ENCODE measurements around the gene ST6GALNAC3.

ST6GALNAC3 gene

DNA sequence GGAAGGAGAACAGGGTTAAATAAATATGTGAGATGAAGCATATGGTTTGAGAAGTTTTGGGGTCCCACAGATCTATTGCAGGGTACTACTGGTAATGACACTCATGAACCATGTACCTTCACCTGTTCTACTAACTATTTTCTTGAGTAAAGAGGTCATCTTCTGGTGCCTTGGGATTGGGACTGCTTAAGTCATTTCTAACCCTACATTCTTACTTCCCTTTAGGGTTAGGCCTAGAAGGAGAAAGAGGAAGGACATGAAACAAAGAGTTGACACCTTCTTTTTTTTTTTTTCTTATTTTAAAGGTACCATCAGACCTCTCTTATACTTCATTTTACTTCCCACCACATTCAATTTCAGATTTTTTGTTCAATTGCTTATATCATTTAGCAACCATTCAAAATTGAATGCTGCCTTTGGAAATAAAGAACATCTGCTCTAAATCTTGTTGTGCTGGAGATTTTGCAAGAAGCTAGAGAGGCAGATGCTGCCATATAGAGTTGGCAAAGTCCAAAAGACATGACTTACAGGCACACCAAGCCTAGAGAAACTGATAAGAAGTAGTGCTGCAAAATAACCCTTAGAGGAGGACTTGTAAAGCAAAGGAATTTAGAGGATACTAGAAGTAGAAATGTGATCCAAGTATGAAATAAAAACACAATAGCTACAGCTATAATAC lies 418.3 kb downstream of the ST6GALNAC3 start:
- Histone ChIP-seq H3K27ac (ENCODE audit: low read depth, low read length) (no peak overlapping the region), H3K9me3 (ENCODE audit: control insufficient read depth in 1 of 2, low read length in 2 of 2) (no peaks in the 10 kb centered on the region), H3K9ac (ENCODE audit: low read depth in 1 of 2, low read length in 2 of 2) (no peak overlapping the region), H3K4me3 (ENCODE audit: low read depth in 1 of 2, low read length in 2 of 2) (no peak overlapping the region), H3K4me1 (ENCODE audit: control insufficient read depth in 1 of 2, insufficient read depth in 2 of 2, low read length in 2 of 2) (no peaks in the 10 kb centered on the region), H3K36me3 (ENCODE audit: control insufficient read depth in 1 of 2, insufficient read depth in 2 of 2, low read length in 2 of 2) (no peaks in the 10 kb centered on the region), H3K27me3 (ENCODE audit: control insufficient read depth in 1 of 2, insufficient read depth in 2 of 2, low read length in 2 of 2) (no peaks in the 10 kb centered on the region)

DNA sequence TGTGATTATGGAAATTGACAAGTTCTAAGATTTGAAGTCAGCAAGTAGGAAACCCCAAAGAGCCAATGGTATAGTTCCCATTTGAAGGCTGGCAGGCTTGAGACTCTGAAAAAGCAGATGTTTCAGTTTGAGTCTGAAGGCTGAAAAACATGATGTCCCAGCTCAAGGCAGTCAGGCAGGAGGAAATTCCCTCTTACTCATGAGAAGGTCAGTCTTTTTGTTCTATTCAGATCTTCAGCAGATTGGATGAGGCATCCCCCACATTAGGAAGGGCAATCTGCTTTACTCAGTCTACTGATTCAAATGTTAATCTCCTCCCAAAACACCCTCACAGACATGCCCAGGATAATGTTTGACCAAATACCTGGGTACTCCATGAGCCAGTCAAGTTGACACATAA lies 420.3 kb downstream of the ST6GALNAC3 start:
- Histone ChIP-seq H3K4me3 (ENCODE audit: low read depth in 1 of 2, low read length in 2 of 2) (no peak overlapping the region), H3K9ac (ENCODE audit: low read depth in 1 of 2, low read length in 2 of 2) (no peak overlapping the region)

DNA sequence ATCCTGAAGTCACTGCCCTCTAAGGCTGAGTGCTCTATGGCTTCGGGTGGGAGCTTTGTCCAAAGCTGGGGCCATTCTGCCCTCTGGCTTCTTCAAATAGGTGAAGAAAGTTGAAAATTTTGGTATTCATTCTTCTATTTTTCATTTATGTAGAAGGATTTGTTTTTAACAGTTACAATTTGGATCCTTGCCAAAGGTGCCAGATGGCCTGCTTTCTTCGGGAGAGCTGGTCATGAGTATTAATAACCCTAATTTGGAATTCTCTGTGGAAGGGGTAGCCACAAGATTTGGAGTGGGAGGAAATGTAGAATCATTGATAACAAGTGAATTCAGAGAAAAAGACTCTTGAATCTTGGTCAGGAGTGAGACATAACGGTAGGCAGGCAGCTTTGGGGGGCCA lies 422.3 kb downstream of the ST6GALNAC3 start:
- H3K4me3 ChIP-seq (ENCODE audit: low read depth in 1 of 2, low read length in 2 of 2), result no peak overlapping the region
- H3K4me1 ChIP-seq (ENCODE audit: control insufficient read depth in 1 of 2, insufficient read depth in 2 of 2, low read length in 2 of 2), result no peaks in the 10 kb centered on the region
- H3K9me3 ChIP-seq (ENCODE audit: control insufficient read depth in 1 of 2, low read length in 2 of 2), result no peaks in the 10 kb centered on the region
- H3K27ac ChIP-seq (ENCODE audit: low read depth, low read length), result no peak overlapping the region
- no peaks in the 10 kb centered on the region for H3K36me3 ChIP-seq (ENCODE audit: control insufficient read depth in 1 of 2, insufficient read depth in 2 of 2, low read length in 2 of 2)
- H3K27me3 ChIP-seq (ENCODE audit: control insufficient read depth in 1 of 2, insufficient read depth in 2 of 2, low read length in 2 of 2), result no peaks in the 10 kb centered on the region
- H3K9ac ChIP-seq (ENCODE audit: low read depth in 1 of 2, low read length in 2 of 2), result no peak overlapping the region

More for the DNA sequence above, 420.3 kb downstream of the ST6GALNAC3 start:
- Histone ChIP-seq H3K36me3 (ENCODE audit: control insufficient read depth in 1 of 2, insufficient read depth in 2 of 2, low read length in 2 of 2) (no peaks in the 10 kb centered on the region), H3K4me1 (ENCODE audit: control insufficient read depth in 1 of 2, insufficient read depth in 2 of 2, low read length in 2 of 2) (no peaks in the 10 kb centered on the region), H3K27me3 (ENCODE audit: control insufficient read depth in 1 of 2, insufficient read depth in 2 of 2, low read length in 2 of 2) (no peaks in the 10 kb centered on the region), H3K27ac (ENCODE audit: low read depth, low read length) (no peak overlapping the region), H3K9me3 (ENCODE audit: control insufficient read depth in 1 of 2, low read length in 2 of 2) (no peaks in the 10 kb centered on the region)

DNA sequence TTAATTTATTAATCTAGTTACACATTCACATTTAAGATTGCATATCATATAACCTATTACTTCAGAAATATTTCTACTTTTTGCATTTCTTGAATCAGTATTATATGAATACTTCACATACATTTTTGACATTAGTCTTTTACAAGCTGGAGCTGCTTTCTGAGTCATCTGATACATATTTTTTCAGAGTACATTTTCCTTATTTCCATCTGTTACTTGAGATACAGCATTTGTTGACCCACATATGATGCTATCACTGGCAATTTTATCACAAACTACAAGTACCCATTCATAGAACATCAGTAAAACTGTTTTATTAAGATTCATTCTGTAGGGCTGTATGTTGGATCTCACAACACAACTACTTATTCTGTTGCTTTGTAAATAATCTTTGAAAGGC lies 425.6 kb downstream of the ST6GALNAC3 start:
- H3K27ac ChIP-seq (ENCODE audit: low read depth, low read length), result no peak overlapping the region
- H3K27me3 ChIP-seq (ENCODE audit: control insufficient read depth in 1 of 2, insufficient read depth in 2 of 2, low read length in 2 of 2), result no peaks in the 10 kb centered on the region
- no peaks in the 10 kb centered on the region for H3K4me1 ChIP-seq (ENCODE audit: control insufficient read depth in 1 of 2, insufficient read depth in 2 of 2, low read length in 2 of 2)
- no peaks in the 10 kb centered on the region for H3K36me3 ChIP-seq (ENCODE audit: control insufficient read depth in 1 of 2, insufficient read depth in 2 of 2, low read length in 2 of 2)
- H3K9ac ChIP-seq (ENCODE audit: low read depth in 1 of 2, low read length in 2 of 2), result no peak overlapping the region
- H3K9me3 ChIP-seq (ENCODE audit: control insufficient read depth in 1 of 2, low read length in 2 of 2), result no peaks in the 10 kb centered on the region
- no peak overlapping the region for H3K4me3 ChIP-seq (ENCODE audit: low read depth in 1 of 2, low read length in 2 of 2)

DNA sequence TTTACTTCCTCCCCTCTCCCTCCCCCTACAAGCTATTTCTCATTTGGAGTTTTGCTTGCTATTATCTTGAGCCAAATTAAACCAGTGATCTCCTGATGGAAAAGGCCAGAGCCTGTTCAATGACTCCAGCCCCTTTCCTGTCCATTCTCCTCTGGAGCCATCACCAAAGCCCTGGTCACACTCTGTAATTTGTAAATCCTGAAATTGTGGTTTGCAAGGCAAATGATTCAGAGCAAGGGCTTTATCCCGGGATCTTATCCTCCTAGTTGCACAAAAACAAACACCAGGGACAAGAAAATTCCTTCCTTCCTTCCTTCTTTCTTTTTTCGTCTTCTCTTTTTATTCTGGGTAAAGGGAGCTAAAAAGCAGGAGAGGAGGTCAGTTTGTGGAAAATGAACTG lies 426.6 kb downstream of the ST6GALNAC3 start:
- H3K4me3 ChIP-seq (ENCODE audit: low read depth in 1 of 2, low read length in 2 of 2), result no peak overlapping the region
- no peaks in the 10 kb centered on the region for H3K27me3 ChIP-seq (ENCODE audit: control insufficient read depth in 1 of 2, insufficient read depth in 2 of 2, low read length in 2 of 2)
- no peak overlapping the region for H3K27ac ChIP-seq (ENCODE audit: low read depth, low read length)
- H3K4me1 ChIP-seq (ENCODE audit: control insufficient read depth in 1 of 2, insufficient read depth in 2 of 2, low read length in 2 of 2), result no peaks in the 10 kb centered on the region
- no peak overlapping the region for H3K9ac ChIP-seq (ENCODE audit: low read depth in 1 of 2, low read length in 2 of 2)
- no peaks in the 10 kb centered on the region for H3K9me3 ChIP-seq (ENCODE audit: control insufficient read depth in 1 of 2, low read length in 2 of 2)
- no peaks in the 10 kb centered on the region for H3K36me3 ChIP-seq (ENCODE audit: control insufficient read depth in 1 of 2, insufficient read depth in 2 of 2, low read length in 2 of 2)

DNA sequence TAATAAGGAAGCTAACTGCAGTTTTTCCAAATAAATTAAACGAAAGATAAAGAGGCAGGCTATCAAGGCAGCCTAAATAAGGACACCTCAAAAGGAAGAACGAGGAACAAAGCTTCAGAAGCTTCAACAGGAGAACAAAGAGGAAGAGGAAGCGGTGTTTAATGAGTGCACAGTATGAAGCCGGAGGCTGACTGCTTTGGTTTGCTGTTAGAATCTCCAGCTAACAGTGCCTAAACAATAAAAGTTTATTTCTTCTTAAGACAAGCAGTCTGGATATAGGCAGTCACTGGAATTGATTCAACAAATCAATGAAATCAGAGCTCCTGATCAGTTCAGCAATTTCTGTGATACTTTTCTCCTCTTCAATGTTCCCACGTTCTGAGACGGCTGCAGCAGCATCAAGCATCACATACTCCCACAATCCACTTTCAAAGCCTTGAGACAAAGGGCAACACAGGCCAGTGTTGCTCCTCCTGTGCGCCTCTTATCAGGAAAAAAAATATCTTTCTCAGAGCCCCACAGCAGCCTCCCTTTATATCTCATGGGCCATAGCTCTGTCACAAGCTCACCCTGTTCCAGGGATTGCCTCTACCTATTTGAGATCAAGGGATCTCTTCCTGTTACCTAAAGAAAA lies 427.2 kb downstream of the ST6GALNAC3 start:
- H3K4me1 ChIP-seq (ENCODE audit: control insufficient read depth in 1 of 2, insufficient read depth in 2 of 2, low read length in 2 of 2), result no peaks in the 10 kb centered on the region
- H3K9ac ChIP-seq (ENCODE audit: low read depth in 1 of 2, low read length in 2 of 2), result no peak overlapping the region
- H3K27ac ChIP-seq (ENCODE audit: low read depth, low read length), result no peak overlapping the region
- H3K4me3 ChIP-seq (ENCODE audit: low read depth in 1 of 2, low read length in 2 of 2), result no peak overlapping the region
- H3K27me3 ChIP-seq (ENCODE audit: control insufficient read depth in 1 of 2, insufficient read depth in 2 of 2, low read length in 2 of 2), result no peaks in the 10 kb centered on the region
- H3K36me3 ChIP-seq (ENCODE audit: control insufficient read depth in 1 of 2, insufficient read depth in 2 of 2, low read length in 2 of 2), result no peaks in the 10 kb centered on the region
- no peaks in the 10 kb centered on the region for H3K9me3 ChIP-seq (ENCODE audit: control insufficient read depth in 1 of 2, low read length in 2 of 2)

DNA sequence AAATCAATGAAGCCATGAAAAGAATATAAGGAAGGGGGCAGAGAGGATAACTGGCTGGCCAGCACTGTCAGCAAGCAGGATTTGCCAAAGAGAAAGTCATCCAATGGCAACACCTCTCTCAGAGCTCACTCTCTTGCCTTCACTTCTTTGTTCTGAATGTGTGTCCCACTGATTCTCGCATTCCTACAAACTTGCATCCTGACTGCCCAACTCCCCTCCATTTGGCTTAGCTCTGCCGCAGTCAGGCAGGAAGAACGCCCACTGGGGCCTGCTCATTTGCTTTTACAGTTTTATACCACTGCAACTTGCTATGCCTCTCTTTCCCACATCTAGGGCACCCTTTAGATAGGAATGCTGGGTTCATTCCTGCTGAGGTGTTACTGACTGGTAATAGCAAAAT lies 428.6 kb downstream of the ST6GALNAC3 start:
- H3K36me3 ChIP-seq (ENCODE audit: control insufficient read depth in 1 of 2, insufficient read depth in 2 of 2, low read length in 2 of 2), result no peaks in the 10 kb centered on the region
- H3K9me3 ChIP-seq (ENCODE audit: control insufficient read depth in 1 of 2, low read length in 2 of 2), result no peaks in the 10 kb centered on the region
- H3K9ac ChIP-seq (ENCODE audit: low read depth in 1 of 2, low read length in 2 of 2), result no peak overlapping the region
- no peaks in the 10 kb centered on the region for H3K27me3 ChIP-seq (ENCODE audit: control insufficient read depth in 1 of 2, insufficient read depth in 2 of 2, low read length in 2 of 2)
- no peaks in the 10 kb centered on the region for H3K4me1 ChIP-seq (ENCODE audit: control insufficient read depth in 1 of 2, insufficient read depth in 2 of 2, low read length in 2 of 2)
- no peak overlapping the region for H3K27ac ChIP-seq (ENCODE audit: low read depth, low read length)
- H3K4me3 ChIP-seq (ENCODE audit: low read depth in 1 of 2, low read length in 2 of 2), result no peak overlapping the region

DNA sequence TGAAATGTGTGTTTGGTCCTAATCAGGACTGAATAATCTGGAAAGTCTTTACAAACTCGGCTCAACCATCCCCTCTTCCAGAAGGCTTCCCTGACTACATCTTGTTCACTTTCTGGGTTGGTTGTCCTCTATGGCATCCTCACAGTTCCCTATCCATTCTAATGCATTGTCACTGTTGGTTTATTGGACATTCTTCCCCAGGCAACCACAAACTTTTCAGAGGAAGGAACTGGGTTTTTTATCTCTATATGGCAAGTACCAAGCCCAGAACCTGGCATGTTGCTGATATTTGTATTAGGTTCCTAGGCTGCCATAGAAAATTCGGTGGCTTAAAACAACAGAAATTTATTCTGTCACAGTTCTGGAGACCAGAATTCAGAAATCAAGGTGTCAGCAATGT lies 429.2 kb downstream of the ST6GALNAC3 start:
- no peaks in the 10 kb centered on the region for H3K27me3 ChIP-seq (ENCODE audit: control insufficient read depth in 1 of 2, insufficient read depth in 2 of 2, low read length in 2 of 2)
- H3K9ac ChIP-seq (ENCODE audit: low read depth in 1 of 2, low read length in 2 of 2), result no peak overlapping the region
- H3K4me3 ChIP-seq (ENCODE audit: low read depth in 1 of 2, low read length in 2 of 2), result no peak overlapping the region
- H3K4me1 ChIP-seq (ENCODE audit: control insufficient read depth in 1 of 2, insufficient read depth in 2 of 2, low read length in 2 of 2), result no peaks in the 10 kb centered on the region
- H3K9me3 ChIP-seq (ENCODE audit: control insufficient read depth in 1 of 2, low read length in 2 of 2), result no peaks in the 10 kb centered on the region
- H3K27ac ChIP-seq (ENCODE audit: low read depth, low read length), result no peak overlapping the region
- no peaks in the 10 kb centered on the region for H3K36me3 ChIP-seq (ENCODE audit: control insufficient read depth in 1 of 2, insufficient read depth in 2 of 2, low read length in 2 of 2)

DNA sequence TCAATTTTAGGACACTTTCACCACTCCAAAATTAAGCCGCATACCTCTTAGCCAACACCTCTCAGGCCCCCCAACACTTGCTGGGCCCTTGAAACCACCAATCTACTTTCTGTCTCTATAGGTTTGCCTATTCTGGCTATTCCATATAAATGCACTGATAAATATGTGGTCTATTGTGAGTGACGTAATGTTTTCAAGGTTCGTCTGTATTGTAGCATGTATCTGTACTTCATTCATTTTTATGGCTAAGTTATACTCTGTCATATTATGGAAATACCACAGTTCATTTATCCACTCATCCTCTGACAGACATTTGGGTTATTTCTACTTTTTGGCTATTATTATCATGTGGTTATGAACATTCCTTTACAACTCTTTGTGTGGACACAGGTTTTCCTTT lies 432.8 kb downstream of the ST6GALNAC3 start:
- H3K27ac ChIP-seq (ENCODE audit: low read depth, low read length), result no peak overlapping the region
- H3K36me3 ChIP-seq (ENCODE audit: control insufficient read depth in 1 of 2, insufficient read depth in 2 of 2, low read length in 2 of 2), result no peaks in the 10 kb centered on the region
- H3K27me3 ChIP-seq (ENCODE audit: control insufficient read depth in 1 of 2, insufficient read depth in 2 of 2, low read length in 2 of 2), result no peaks in the 10 kb centered on the region
- no peaks in the 10 kb centered on the region for H3K9me3 ChIP-seq (ENCODE audit: control insufficient read depth in 1 of 2, low read length in 2 of 2)
- H3K9ac ChIP-seq (ENCODE audit: low read depth in 1 of 2, low read length in 2 of 2), result no peak overlapping the region
- no peak overlapping the region for H3K4me3 ChIP-seq (ENCODE audit: low read depth in 1 of 2, low read length in 2 of 2)
- no peaks in the 10 kb centered on the region for H3K4me1 ChIP-seq (ENCODE audit: control insufficient read depth in 1 of 2, insufficient read depth in 2 of 2, low read length in 2 of 2)

DNA sequence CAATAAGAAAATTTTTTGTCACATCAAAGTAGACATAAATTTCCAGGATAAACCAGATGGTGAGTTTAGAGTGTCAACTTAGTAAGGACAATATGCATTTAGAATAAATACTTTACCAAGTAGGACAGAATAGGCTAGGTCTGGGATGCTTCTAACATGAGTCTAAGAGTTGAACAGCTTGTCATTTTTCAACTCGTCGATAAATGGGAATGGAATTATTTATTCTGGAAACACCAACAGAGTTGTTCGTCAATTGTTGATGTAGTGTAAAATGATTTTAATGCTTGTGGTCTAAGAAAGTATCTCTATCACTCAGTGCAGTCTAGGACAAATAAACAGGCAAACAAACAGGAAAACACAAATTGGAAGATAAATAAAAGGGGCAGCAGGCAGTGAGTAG lies 434.3 kb downstream of the ST6GALNAC3 start:
- no peak overlapping the region for H3K4me3 ChIP-seq (ENCODE audit: low read depth in 1 of 2, low read length in 2 of 2)
- H3K27ac ChIP-seq (ENCODE audit: low read depth, low read length), result no peak overlapping the region
- no peaks in the 10 kb centered on the region for H3K36me3 ChIP-seq (ENCODE audit: control insufficient read depth in 1 of 2, insufficient read depth in 2 of 2, low read length in 2 of 2)
- no peak overlapping the region for H3K9ac ChIP-seq (ENCODE audit: low read depth in 1 of 2, low read length in 2 of 2)
- no peaks in the 10 kb centered on the region for H3K9me3 ChIP-seq (ENCODE audit: control insufficient read depth in 1 of 2, low read length in 2 of 2)
- no peaks in the 10 kb centered on the region for H3K27me3 ChIP-seq (ENCODE audit: control insufficient read depth in 1 of 2, insufficient read depth in 2 of 2, low read length in 2 of 2)
- no peaks in the 10 kb centered on the region for H3K4me1 ChIP-seq (ENCODE audit: control insufficient read depth in 1 of 2, insufficient read depth in 2 of 2, low read length in 2 of 2)

Data from duodenal mucosa (tissue), 2 donors.